ENCODE results near the gene CRABP2.

Gene CRABP2

GRCh38 chr1:156666862-156667609 lies 38.3 kb downstream of the CRABP2 start:
- no peak for DNase-seq

GRCh38 chr1:156665539-156665938 lies 39.8 kb downstream of the CRABP2 start:
- no peak for DNase-seq

- no peak for DNase-seq
Observed at GRCh38 chr1:156664767-156665411, 40.5 kb downstream of the CRABP2 start.

DNA sequence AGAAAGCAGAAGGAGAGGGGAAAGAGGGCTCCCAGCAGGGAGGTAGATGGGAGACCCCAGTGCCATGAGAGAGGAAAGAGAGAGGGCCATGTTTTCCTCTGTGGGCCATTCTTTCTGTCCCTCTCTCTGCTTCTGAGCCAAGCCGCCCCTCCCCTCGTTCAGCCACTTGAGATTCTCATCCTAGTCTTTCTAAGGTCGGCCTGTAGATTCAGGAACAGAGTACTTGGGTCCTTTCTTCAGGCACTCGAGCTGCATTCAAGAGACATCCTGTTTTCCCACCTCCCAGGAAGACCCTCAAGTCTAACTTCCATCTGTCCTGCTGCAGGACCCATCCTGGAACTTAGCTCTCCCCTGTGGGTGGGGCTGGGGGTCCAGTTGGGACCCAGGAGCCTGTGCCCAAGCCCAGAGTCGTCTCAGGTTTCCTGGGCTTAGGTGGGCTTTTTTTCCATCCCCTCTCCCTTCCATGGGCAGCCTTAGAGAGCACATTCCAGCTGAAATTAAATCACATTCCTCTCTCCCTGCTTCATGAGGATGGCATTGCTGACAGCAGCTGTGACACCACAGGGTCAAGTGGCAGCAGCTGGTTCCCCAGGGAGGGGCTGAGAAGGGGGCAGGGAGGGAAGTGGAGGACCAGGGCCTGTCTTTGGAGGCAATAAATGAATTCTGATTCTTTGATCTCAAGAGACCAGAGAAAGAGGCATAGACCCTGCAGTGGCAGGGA lies 41.2 kb downstream of the CRABP2 start:
- no peak for DNase-seq

GRCh38 chr1:156663178-156663577 lies 42.2 kb downstream of the CRABP2 start:
- DNase-seq, result no peak

- DNase-seq, result no peak
Observed at GRCh38 chr1:156662800-156663055, 42.7 kb downstream of the CRABP2 start.

DNA sequence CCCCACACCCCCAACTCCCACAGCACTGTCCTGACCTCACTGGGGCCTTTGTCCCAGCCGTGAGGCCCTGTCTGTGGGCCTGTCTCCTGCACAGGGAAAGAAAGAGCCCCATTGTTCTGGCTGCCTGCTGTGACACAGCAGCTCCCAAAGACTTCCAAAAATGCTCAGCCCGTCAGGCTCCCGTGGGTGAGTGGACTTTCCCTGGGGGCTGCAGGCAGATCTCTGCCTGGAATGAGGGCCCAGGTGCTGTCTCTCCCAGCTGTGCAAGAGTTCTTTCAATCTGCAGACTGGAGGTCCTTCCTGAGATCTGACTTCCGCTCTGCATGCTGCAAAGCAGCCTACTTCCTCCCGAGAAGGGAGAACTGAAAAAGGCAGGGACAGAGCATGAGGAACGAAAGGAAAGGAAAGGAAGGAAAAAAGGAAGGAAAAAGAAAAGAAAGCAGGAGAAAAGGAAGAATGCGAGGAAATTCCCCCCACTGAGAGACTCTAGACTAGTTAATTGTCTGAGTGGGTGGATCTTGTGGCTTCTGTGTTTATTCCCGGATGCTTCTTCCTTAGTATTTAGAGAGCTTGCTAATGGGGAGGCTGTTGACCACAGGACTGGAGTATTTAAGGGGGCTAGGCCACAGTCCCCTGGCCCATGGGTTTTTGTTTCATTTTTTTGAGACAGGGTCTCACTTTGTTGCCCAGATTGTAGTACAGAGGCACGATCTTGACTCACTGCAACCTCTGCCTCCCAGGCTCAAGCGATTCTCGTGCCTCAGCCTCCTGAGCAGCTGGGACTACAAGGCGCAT lies 43.2 kb downstream of the CRABP2 start:
- DNase-seq, result no peak

DNA sequence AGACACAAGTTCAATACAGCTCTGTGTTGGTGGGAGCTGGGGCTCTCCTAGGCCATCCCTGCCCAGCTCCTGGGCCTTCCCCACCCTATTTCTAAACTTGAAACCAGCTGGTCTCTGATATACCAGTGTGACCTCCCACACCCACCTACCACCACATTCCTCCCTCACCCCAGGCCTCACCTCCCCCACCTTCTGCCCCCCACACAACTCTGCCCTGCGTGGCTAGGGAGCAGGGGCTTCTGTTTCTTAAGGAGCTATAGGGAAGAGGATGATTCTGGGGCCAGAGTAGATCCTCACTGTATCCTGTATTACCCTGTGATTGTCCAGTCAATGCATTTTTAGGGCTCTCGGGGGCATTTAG lies 44.7 kb downstream of the CRABP2 start:
- no peak for DNase-seq

DNA sequence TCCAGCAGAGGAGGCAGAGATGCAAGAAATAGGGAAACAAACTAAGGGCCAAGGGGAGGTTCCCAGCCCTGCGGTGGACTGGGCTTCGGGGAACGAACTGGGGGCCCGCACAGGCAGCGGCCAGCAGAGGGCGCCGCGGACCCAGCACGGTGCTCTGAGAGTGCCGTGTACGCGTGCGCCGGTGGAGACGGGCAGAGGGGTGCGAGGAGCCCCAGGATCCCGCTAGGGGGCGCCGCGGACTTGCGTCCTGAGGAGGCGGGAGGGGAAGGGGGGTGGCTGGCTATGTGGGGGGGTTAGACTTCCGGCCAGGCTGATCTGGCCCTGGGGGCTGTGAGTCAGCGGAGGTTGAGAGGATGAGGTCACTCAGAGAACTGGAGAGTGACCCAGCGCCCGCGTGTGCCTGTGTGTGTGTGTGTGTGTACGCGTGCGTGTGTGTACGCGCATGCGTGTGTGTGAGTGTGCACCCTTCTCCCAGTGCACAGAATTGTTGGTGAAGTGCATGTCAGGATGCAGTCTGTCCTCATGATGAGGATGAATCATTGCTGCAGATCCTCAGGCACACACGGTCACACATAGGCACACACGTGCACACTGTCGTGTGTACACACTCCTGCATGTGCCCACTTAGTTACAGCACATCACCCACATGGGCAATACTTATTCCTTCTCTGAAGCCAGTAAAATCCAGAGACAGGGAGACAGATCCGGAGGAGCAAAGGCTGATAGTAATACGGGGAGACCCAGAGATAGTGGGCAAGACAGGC lies 45.2 kb downstream of the CRABP2 start:
- DNase-seq, result peak; percentile 87

DNA sequence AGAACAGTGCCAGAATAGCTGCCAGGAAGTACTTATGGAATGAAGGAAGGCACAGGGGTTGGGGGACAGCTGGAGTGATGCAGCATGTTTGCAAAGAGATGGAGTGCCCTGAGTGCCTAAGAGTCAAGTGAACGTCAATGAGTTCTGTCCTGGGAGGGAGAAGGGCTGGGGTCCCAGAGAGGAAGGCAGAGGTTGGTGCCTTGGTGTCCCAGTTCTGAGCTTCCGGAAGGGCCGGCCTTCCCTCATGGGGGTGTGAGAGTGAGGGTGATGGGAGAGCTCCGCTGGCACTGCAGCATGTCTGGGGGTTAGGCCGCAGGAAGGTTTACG lies 45.8 kb downstream of the CRABP2 start:
- DNase-seq, result no peak

- no peak for DNase-seq
Observed at GRCh38 chr1:156658945-156659574, 46.3 kb downstream of the CRABP2 start.

DNA sequence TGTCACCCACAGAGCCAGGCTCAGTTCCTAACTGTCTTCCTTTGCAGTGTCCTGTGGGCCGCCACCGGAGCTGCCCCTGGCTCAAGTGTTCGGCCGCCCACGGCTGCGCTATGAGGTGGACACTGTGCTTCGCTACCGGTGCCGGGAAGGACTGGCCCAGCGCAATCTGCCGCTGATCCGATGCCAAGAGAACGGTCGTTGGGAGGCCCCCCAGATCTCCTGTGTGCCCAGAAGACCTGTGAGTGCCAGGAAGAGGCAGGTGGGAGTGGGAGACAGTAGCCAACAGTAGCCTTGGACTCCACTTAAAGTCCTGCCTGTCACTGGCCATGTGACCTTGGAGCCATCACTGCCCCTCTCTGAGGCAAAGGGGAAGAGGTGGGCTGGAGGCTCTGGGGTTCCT lies 46.9 kb downstream of the CRABP2 start:
- DNase-seq, result no peak

- no peak for DNase-seq
Observed at GRCh38 chr1:156657741-156658319, 47.6 kb downstream of the CRABP2 start.

DNA sequence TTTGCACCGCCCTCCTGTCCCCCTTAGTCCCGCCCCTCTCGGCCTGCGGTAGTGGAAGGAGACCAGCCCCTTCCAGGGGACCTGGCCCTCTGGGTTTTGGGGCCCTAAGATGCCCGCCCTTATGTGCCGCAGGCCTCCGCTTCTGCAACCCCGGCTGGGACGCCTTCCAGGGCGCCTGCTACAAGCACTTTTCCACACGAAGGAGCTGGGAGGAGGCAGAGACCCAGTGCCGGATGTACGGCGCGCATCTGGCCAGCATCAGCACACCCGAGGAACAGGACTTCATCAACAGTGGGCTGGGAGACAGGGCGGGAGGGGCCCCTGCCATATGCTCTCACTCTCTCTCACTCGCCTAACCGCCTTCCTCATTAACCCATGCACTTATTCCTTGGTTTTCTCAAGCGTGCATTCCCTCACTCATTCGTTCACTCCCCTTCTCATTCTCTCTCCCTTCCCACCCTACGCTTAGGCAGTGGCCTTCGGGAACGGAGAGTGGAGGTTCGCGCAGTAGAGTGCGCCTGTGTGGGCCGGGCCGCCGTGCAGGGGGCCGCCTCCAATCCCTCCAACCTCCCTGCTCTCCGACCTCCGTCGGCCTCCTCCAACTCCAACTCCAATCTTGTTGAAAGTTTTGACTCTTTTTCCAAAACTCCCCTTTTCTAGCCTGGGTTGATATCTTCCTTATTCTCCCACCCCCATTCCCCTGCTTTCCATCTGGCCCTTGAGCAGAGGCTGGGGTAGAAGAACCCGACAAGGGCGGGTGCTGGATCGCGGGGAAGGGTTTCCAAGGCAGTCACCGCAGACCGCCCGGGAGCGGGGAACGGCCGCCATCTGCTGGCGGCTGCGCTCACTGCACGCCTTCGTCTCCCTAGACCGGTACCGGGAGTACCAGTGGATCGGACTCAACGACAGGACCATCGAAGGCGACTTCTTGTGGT lies 48.3 kb downstream of the CRABP2 start:
- DNase-seq, result peak; percentile 61

- DNase-seq, result no peak
Observed at GRCh38 chr1:156655904-156656516, 49.4 kb downstream of the CRABP2 start.

DNA sequence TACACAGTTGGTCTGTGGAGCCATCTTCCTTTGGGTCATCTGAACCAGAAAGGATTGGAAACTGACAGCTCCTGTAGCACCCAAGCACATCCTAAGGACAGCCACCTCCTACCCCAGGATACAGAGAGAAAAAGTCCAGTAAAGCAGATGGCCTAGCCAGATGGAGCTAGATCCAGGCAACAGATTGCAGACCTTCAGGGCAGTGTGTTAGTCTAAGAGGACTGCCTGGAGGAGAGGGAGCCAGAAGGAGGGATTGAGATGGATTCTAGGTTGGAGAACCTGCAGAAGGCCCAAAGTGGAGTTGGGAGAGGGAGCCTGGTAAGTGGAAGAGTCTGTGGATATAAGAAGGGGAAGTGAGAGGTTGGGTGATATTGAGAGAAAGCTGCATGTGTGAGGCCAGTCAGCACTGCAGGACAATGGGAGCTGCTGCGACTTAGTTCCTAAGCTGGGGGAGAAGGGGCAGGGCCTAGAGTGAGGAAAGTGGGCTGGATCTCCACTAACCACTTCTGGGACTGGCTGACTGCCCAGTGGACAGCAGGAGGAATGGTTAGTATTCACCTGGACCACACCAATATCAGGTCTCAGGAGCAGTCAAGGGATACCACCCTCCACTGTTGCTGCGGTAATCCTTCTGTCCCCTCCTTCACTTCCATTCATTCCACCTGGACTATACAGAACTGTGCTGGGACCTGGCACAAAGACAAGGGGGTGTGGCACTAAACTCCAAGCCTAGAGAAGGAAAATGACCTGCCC lies 50.1 kb downstream of the CRABP2 start:
- no peak for DNase-seq

DNA sequence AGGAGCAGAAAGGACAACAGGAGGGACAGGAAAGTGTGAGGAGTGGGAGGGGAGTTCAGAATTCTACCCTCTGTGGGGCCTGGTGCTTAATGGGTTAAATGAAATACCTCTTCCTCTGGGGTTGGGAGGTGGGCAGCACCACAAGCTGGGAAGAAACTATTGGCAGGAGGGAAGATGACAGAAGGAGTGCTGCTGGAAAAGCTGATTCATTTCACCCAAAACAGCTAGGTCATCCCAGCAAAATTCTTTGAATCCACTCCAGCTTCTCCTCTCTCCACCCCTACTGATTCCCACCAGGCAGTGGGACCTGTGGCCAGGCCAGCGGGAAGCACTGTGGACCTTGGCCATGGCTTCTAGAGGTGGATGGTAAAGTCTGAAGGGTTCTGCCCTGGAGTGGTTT lies 50.7 kb downstream of the CRABP2 start:
- DNase-seq, result no peak

DNA sequence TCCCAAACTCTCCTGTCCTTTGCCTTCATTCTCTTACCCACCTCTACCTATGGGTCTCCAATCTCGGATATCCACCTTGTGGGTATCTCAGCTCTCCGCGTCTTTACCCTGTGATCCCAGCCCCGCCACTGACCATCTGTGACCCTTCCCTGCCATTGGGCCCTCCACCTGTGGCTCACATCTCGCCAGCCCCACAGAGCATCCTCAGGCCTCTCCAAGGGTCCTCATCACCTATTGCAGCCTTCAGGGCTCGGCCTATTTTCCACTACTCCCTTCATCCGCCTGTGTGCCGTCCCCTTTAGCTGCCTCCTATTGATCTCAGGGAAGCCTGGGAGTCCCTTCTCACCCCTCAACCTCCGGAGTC lies 52.4 kb downstream of the CRABP2 start:
- DNase-seq, result no peak

GRCh38 chr1:156652131-156652991 lies 53.0 kb downstream of the CRABP2 start:
- DNase-seq, result no peak

Measured in CD4-positive, alpha-beta T cell treated with Interleukin-4 for 4 hours (primary cell).